Measurements from ENCODE around the gene AKIP1.
"Not testable (repeated sequence)": the region's sequence is repeated elsewhere in the genome, so short reads cannot be mapped to it uniquely, and the experiment has no call there.

AKIP1 gene

DNA sequence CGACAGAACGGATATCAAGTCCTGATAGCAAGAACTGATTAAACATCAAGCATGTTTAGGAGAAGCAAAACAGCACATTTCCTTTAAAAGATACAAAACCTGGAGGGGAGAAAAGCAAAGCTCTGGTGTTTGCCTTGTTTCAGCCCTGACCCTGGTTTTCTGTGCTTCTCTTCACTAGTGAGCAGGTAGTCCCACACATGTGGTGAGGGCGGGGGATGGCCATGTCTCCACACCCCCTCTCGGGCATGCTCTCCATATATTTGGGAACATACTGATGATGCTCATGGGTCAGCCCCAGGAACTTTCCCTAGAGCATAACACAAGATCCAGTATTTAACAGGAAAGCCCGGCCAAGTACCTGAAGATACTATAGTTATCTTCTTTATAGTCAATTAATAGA lies 11.7 kb downstream of the AKIP1 start:
- H3K36me3 ChIP-seq (ENCODE audit: control insufficient read depth in 1 of 2, insufficient read depth in 2 of 2, low read length in 2 of 2): peaks cover 23 to 42% of the 10 kb centered on the region in 2 donors

GRCh38 chr11:8925711-8926110 lies 14.7 kb downstream of the AKIP1 start:
- H3K27ac ChIP-seq (ENCODE audit: low read length): no peak overlapping the region
- H3K36me3 ChIP-seq (ENCODE audit: control insufficient read depth in 1 of 2, insufficient read depth in 2 of 2, low read length in 2 of 2): peaks cover 3 to 27% of the 10 kb centered on the region in 2 donors
- no peaks in the 10 kb centered on the region for H3K4me1 ChIP-seq (ENCODE audit: control insufficient read depth in 1 of 2, insufficient read depth in 2 of 2, low read length in 2 of 2)
- no peaks in the 10 kb centered on the region for H3K27me3 ChIP-seq (ENCODE audit: low read depth, low read length)
- H3K4me3 ChIP-seq (ENCODE audit: low read depth in 1 of 2, low read length in 2 of 2): no peak overlapping the region
- H3K9me3 ChIP-seq (ENCODE audit: control insufficient read depth in 1 of 2, low read length in 2 of 2): no peaks in the 10 kb centered on the region

More for the DNA sequence above, 11.7 kb downstream of the AKIP1 start:
- no peak overlapping the region for H3K27ac ChIP-seq (ENCODE audit: low read length)
- H3K4me1 ChIP-seq (ENCODE audit: control insufficient read depth in 1 of 2, insufficient read depth in 2 of 2, low read length in 2 of 2): peaks cover 0 to 3% of the 10 kb centered on the region in 2 donors
- no peaks in the 10 kb centered on the region for H3K9me3 ChIP-seq (ENCODE audit: control insufficient read depth in 1 of 2, low read length in 2 of 2)
- no peak overlapping the region for H3K4me3 ChIP-seq (ENCODE audit: low read depth in 1 of 2, low read length in 2 of 2)
- no peaks in the 10 kb centered on the region for H3K27me3 ChIP-seq (ENCODE audit: low read depth, low read length)

DNA sequence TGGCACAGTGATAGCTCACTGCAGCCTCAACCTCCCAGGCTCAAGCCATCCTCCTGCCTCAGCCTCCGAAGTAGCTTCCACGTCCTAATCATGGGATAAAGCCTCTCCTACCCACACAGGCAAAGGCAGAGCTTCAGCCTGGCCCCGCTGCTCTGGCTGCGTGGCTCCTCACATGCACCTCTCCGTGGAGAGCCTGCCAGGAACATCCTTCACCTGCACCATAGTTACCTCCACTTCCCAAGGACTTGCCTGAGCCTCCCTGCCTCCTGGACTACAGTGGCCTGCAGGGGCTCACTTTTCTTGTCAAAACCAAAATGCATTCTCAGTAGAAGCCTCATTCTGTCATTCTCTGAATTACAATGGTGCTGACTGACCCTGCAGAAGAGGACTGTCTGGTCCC lies 15.2 kb downstream of the AKIP1 start:
- Histone ChIP-seq H3K9me3 (ENCODE audit: control insufficient read depth in 1 of 2, low read length in 2 of 2) (no peaks in the 10 kb centered on the region), H3K27ac (ENCODE audit: low read length) (no peak overlapping the region), H3K36me3 (ENCODE audit: control insufficient read depth in 1 of 2, insufficient read depth in 2 of 2, low read length in 2 of 2) (peaks cover 3 to 22% of the 10 kb centered on the region in 2 donors), H3K4me1 (ENCODE audit: control insufficient read depth in 1 of 2, insufficient read depth in 2 of 2, low read length in 2 of 2) (no peaks in the 10 kb centered on the region), H3K27me3 (ENCODE audit: low read depth, low read length) (no peaks in the 10 kb centered on the region), H3K4me3 (ENCODE audit: low read depth in 1 of 2, low read length in 2 of 2) (no peak overlapping the region)

GRCh38 chr11:8927233-8927632 lies 16.2 kb downstream of the AKIP1 start:
- H3K27me3 ChIP-seq (ENCODE audit: low read depth, low read length): no peaks in the 10 kb centered on the region
- H3K4me1 ChIP-seq (ENCODE audit: control insufficient read depth in 1 of 2, insufficient read depth in 2 of 2, low read length in 2 of 2): no peaks in the 10 kb centered on the region
- peaks cover 3 to 12% of the 10 kb centered on the region in 2 donors for H3K36me3 ChIP-seq (ENCODE audit: control insufficient read depth in 1 of 2, insufficient read depth in 2 of 2, low read length in 2 of 2)
- no peak overlapping the region for H3K27ac ChIP-seq (ENCODE audit: low read length)
- H3K4me3 ChIP-seq (ENCODE audit: low read depth in 1 of 2, low read length in 2 of 2): no peak overlapping the region
- no peaks in the 10 kb centered on the region for H3K9me3 ChIP-seq (ENCODE audit: control insufficient read depth in 1 of 2, low read length in 2 of 2)

DNA sequence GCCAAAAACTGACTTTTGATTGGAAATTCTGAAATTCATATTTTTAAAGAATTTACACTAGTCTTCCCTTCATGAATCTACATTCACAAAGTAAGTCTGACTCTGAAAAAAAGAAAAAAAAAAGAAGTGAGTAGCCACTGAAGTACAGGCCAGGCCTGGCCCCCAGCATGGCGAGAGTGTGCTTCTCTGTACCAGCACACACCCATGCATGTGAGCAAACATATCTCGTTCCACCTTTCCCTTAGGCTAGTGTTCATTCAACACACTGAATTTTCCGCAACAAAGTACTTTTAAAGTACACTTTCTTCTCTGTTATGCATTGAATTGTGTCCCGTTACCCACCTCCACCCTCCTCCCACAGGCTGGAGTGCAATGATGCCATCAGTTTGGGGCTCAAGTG lies 17.2 kb downstream of the AKIP1 start:
- no peaks in the 10 kb centered on the region for H3K9me3 ChIP-seq (ENCODE audit: control insufficient read depth in 1 of 2, low read length in 2 of 2)
- H3K4me3 ChIP-seq (ENCODE audit: low read depth in 1 of 2, low read length in 2 of 2): no peak overlapping the region
- peaks cover 0 to 2% of the 10 kb centered on the region in 2 donors for H3K36me3 ChIP-seq (ENCODE audit: control insufficient read depth in 1 of 2, insufficient read depth in 2 of 2, low read length in 2 of 2)
- H3K27me3 ChIP-seq (ENCODE audit: low read depth, low read length): no peaks in the 10 kb centered on the region
- H3K27ac ChIP-seq (ENCODE audit: low read length): no peak overlapping the region
- H3K4me1 ChIP-seq (ENCODE audit: control insufficient read depth in 1 of 2, insufficient read depth in 2 of 2, low read length in 2 of 2): no peaks in the 10 kb centered on the region

GRCh38 chr11:8928981-8929615 lies 18.1 kb downstream of the AKIP1 start:
- Histone ChIP-seq H3K27me3 (ENCODE audit: low read depth, low read length) (no peaks in the 10 kb centered on the region), H3K36me3 (ENCODE audit: control insufficient read depth in 1 of 2, insufficient read depth in 2 of 2, low read length in 2 of 2) (no peaks in the 10 kb centered on the region), H3K4me1 (ENCODE audit: control insufficient read depth in 1 of 2, insufficient read depth in 2 of 2, low read length in 2 of 2) (no peaks in the 10 kb centered on the region), H3K9me3 (ENCODE audit: control insufficient read depth in 1 of 2, low read length in 2 of 2) (no peaks in the 10 kb centered on the region), H3K27ac (ENCODE audit: low read length) (no peak overlapping the region), H3K4me3 (ENCODE audit: low read depth in 1 of 2, low read length in 2 of 2) (no peak overlapping the region)

- no peak overlapping the region for H3K4me3 ChIP-seq (ENCODE audit: low read depth in 1 of 2, low read length in 2 of 2)
- H3K36me3 ChIP-seq (ENCODE audit: control insufficient read depth in 1 of 2, insufficient read depth in 2 of 2, low read length in 2 of 2): no peaks in the 10 kb centered on the region
- H3K4me1 ChIP-seq (ENCODE audit: control insufficient read depth in 1 of 2, insufficient read depth in 2 of 2, low read length in 2 of 2): no peaks in the 10 kb centered on the region
- H3K27ac ChIP-seq (ENCODE audit: low read length): no peak overlapping the region
- H3K9me3 ChIP-seq (ENCODE audit: control insufficient read depth in 1 of 2, low read length in 2 of 2): no peaks in the 10 kb centered on the region
- H3K27me3 ChIP-seq (ENCODE audit: low read depth, low read length): no peaks in the 10 kb centered on the region
Observed at GRCh38 chr11:8930456-8931175, 19.6 kb downstream of the AKIP1 start.

- Histone ChIP-seq H3K4me1 (ENCODE audit: control insufficient read depth in 1 of 2, insufficient read depth in 2 of 2, low read length in 2 of 2) (no peaks in the 10 kb centered on the region), H3K36me3 (ENCODE audit: control insufficient read depth in 1 of 2, insufficient read depth in 2 of 2, low read length in 2 of 2) (no peaks in the 10 kb centered on the region), H3K4me3 (ENCODE audit: low read depth in 1 of 2, low read length in 2 of 2) (no peak within 1 kb of the TSS), H3K9me3 (ENCODE audit: control insufficient read depth in 1 of 2, low read length in 2 of 2) (no peaks in the 10 kb centered on the region), H3K27me3 (ENCODE audit: low read depth, low read length) (no peaks in the 10 kb centered on the region), H3K27ac (ENCODE audit: low read length) (no peak within 1 kb of the TSS)
Observed at GRCh38 chr11:8932564-8933180, 21.7 kb downstream of the AKIP1 start, which contains the start of gene C11orf16. Gene C11orf16 (minus strand): TSS chr11:8932947. CDS start chr11:8932308, 639 bp downstream.

- Histone ChIP-seq H3K27me3 (ENCODE audit: low read depth, low read length) (no peaks in the 10 kb centered on the region), H3K9me3 (ENCODE audit: control insufficient read depth in 1 of 2, low read length in 2 of 2) (no peaks in the 10 kb centered on the region), H3K4me1 (ENCODE audit: control insufficient read depth in 1 of 2, insufficient read depth in 2 of 2, low read length in 2 of 2) (no peaks in the 10 kb centered on the region), H3K27ac (ENCODE audit: low read length) (no peak overlapping the region), H3K4me3 (ENCODE audit: low read depth in 1 of 2, low read length in 2 of 2) (no peak overlapping the region), H3K36me3 (ENCODE audit: control insufficient read depth in 1 of 2, insufficient read depth in 2 of 2, low read length in 2 of 2) (no peaks in the 10 kb centered on the region)
Observed at GRCh38 chr11:8933931-8934330, 22.9 kb downstream of the AKIP1 start.

GRCh38 chr11:8934742-8935488 lies 23.9 kb downstream of the AKIP1 start:
- no peak overlapping the region for H3K27ac ChIP-seq (ENCODE audit: low read length)
- H3K9me3 ChIP-seq (ENCODE audit: control insufficient read depth in 1 of 2, low read length in 2 of 2): no peaks in the 10 kb centered on the region
- H3K27me3 ChIP-seq (ENCODE audit: low read depth, low read length): no peaks in the 10 kb centered on the region
- no peak overlapping the region for H3K4me3 ChIP-seq (ENCODE audit: low read depth in 1 of 2, low read length in 2 of 2)
- H3K4me1 ChIP-seq (ENCODE audit: control insufficient read depth in 1 of 2, insufficient read depth in 2 of 2, low read length in 2 of 2): no peaks in the 10 kb centered on the region
- H3K36me3 ChIP-seq (ENCODE audit: control insufficient read depth in 1 of 2, insufficient read depth in 2 of 2, low read length in 2 of 2): no peaks in the 10 kb centered on the region

GRCh38 chr11:8935789-8936188 lies 24.8 kb downstream of the AKIP1 start:
- not testable (repeated sequence) for H3K4me3 ChIP-seq (ENCODE audit: low read depth in 1 of 2, low read length in 2 of 2); H3K27me3 ChIP-seq (ENCODE audit: low read depth, low read length)

More at GRCh38 chr11:8935789-8936188, 24.8 kb downstream of the AKIP1 start:
- H3K36me3 ChIP-seq (ENCODE audit: control insufficient read depth in 1 of 2, insufficient read depth in 2 of 2, low read length in 2 of 2); H3K4me1 ChIP-seq (ENCODE audit: control insufficient read depth in 1 of 2, insufficient read depth in 2 of 2, low read length in 2 of 2); H3K9me3 ChIP-seq (ENCODE audit: control insufficient read depth in 1 of 2, low read length in 2 of 2); H3K27ac ChIP-seq (ENCODE audit: low read length): not testable (repeated sequence)

Measured in muscle layer of duodenum (tissue), 2 donors.